Measurements from ENCODE around the gene MED31.

MED31 gene

DNA sequence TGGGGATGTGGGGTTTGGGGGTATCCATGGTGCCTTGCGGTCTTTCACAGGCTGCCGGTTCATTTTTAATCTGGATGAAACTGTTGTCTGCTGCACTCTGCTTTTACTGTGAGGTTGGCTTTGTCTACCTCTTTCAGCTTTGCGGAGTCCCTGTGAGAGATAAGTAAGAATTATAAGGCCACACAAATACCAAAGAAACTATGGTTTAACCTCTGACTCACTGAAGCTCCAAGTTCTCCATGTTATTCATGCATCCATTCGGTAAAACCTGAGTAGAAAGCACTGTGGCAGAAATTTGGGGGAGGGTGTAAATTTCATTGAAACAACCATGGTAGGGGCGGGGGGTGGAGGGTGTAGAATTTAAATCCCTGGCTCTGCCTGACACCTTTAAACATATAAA lies 41.4 kb downstream of the MED31 start:
- no peak for TF ChIP-seq ZFX (IDR thresholded peaks at IDR 0.05)
- H3K27ac ChIP-seq: no peak overlapping the region

DNA sequence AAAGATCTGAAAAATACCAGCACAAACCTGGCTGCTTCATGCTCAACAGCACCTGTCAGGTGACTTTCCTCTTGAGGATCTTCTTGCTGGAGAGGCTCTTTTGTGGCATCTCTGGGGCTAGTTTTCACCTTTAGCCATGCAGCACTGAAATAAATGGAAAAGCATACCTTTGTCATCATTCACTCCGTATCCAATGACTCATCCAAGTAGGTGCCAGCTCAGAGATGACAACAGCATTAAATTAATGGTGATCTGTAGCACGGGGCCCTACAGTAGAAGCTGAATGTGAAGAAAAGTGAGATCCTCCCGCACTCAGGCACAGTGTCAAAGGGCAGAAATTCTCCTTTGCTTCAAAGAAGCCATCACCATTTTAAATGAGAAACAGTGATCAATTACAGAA lies 43.1 kb downstream of the MED31 start:
- TF ChIP-seq, protein P1, sequence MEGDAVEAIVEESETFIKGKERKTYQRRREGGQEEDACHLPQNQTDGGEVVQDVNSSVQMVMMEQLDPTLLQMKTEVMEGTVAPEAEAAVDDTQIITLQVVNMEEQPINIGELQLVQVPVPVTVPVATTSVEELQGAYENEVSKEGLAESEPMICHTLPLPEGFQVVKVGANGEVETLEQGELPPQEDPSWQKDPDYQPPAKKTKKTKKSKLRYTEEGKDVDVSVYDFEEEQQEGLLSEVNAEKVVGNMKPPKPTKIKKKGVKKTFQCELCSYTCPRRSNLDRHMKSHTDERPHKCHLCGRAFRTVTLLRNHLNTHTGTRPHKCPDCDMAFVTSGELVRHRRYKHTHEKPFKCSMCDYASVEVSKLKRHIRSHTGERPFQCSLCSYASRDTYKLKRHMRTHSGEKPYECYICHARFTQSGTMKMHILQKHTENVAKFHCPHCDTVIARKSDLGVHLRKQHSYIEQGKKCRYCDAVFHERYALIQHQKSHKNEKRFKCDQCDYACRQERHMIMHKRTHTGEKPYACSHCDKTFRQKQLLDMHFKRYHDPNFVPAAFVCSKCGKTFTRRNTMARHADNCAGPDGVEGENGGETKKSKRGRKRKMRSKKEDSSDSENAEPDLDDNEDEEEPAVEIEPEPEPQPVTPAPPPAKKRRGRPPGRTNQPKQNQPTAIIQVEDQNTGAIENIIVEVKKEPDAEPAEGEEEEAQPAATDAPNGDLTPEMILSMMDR (conservative IDR thresholded peaks at IDR 0.05): no peak
- TF ChIP-seq ZFX (IDR thresholded peaks at IDR 0.05): no peak
- H3K27ac ChIP-seq: no peak overlapping the region

DNA sequence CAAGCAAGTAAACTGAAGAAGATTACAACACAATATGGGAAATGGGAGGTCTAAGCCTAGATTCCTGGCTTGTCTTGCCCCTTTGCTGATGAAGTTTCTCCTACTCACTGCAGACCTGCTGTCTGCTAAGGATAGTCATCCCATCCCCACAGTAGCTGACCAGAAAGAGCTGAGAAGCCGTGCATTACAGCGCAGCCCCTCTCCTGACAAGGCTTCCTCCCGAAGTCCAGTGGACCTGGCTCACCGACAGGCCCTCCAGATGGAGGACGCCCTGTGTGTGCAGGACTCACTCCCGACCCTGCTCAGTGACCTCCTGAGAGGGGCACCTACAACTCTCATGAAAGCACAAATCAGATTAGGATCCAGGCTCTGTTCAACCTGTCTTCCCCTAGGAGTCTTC lies 46.3 kb downstream of the MED31 start:
- no peak for TF ChIP-seq ZFX (IDR thresholded peaks at IDR 0.05)
- TF ChIP-seq, protein P1 (conservative IDR thresholded peaks at IDR 0.05): no peak
- H3K27ac ChIP-seq: no peak overlapping the region

DNA sequence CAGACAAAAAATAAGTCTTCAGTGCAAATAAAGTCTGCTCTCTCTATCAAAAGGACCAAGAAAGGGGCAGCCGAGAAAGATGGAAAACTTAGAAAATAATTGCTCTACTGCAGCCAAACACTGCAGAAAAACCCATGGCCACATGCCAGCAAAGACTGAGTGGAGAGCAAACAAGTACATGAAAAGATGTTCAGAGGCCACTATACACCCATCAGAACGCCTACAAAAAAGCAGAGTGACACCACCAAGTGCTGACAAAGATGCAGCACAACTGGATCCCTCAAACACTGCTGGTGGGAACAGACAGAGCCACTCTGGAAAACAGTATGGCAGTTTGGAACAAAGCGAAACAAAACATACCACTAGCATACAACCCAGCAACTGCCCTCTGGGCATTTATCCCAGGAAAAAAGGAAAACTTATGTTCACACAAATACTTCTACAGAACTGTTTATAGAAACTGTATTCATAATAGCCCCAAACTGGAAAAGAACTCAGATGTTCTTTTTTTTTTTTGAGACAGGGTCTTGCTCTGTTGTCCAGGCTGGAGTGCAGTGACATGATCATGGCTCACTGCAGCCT lies 47.6 kb downstream of the MED31 start:
- no peak for TF ChIP-seq ZFX (IDR thresholded peaks at IDR 0.05)
- TF ChIP-seq, protein P1 (conservative IDR thresholded peaks at IDR 0.05): peak; percentile 5; the same call in 1 of the 2 replicates
- H3K27ac ChIP-seq: no peak overlapping the region

DNA sequence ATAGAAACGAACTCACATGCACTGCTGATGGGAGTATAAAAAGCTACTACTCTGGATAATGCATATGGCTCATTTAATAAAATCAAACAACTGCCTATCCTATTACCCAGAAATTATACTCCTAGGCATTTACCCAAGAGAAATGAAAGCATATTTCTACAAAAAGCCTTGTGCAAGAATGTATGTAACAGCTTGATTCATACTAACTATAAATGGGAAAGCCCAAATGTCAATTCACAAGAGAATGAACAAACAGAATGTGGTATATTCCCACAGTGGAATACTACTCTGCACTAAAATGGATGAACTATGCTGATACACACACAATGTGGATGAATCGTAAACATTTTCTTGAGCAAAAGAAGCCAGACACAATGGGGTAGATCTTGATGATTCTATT lies 49.3 kb downstream of the MED31 start:
- no peak overlapping the region for H3K27ac ChIP-seq
- TF ChIP-seq, protein P1 (conservative IDR thresholded peaks at IDR 0.05): no peak
- no peak for TF ChIP-seq ZFX (IDR thresholded peaks at IDR 0.05)

DNA sequence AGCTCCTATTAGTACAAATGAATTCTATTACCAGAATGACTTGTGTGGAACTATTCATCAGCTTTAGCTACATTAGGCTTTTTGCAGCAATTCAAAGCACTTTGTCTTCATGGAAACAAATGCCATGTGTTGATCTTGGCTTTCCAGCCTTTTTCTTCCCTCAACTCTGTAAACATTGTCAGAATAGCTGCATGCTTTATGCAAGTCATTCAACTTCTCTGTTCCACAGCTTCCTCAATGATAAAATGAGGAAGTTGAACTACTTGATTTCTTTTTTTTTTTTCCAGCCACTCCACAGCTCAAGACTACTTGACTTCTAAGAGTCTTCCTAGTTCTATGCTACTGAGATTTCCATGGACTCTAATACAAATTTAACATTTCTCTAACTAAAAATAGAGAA lies 52.0 kb downstream of the MED31 start:
- H3K27ac ChIP-seq: no peak overlapping the region; the same call in 1 of the 2 replicates
- no peak for TF ChIP-seq ZFX (IDR thresholded peaks at IDR 0.05)
- TF ChIP-seq, protein P1 (conservative IDR thresholded peaks at IDR 0.05): no peak

DNA sequence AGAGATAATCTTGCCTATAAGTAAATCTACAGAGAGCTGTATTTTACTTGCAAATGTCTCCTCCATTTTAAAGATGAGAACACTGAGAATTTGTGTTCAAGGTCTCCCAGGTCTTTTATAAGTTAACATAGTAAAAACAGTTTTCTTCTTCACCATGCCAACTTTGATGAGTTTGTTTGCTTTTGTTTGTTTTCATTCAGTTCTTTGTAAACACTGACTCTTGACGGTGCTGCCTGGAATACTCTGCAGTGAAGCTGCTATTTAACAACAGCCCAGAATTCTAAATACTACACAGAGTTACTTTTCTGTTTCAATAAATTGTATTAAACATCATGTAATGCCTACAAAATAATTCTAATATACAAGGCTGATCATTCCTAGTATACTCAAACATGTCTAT lies 53.7 kb downstream of the MED31 start:
- TF ChIP-seq, protein P1 (conservative IDR thresholded peaks at IDR 0.05): no peak
- TF ChIP-seq ZFX (IDR thresholded peaks at IDR 0.05): no peak
- no peak overlapping the region for H3K27ac ChIP-seq

DNA sequence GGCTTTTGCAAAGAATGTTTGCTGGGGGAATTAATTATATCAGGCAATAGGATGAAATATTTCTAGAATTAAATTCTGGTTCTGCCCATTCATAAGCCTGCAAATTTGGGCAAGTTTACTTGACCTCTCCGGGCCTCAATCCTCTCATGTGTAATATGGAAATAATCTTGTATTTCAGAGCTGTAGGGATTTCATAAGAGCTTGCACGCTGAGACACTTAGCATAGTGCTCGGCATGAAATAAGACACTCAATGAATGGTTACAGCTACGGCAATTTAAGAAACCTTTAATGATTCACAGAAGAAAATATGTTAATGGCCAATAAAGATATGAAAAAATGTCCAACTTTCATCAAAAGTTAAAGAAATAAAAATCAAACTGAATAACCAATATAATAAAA lies 54.5 kb downstream of the MED31 start:
- TF ChIP-seq, protein P1 (conservative IDR thresholded peaks at IDR 0.05): no peak
- no peak for TF ChIP-seq ZFX (IDR thresholded peaks at IDR 0.05)
- no peak overlapping the region for H3K27ac ChIP-seq
